Fibroblast of lung (primary cell): ENCODE measurements around the gene ZNF655. TPM values are rescaled to one million over a fixed set of nuclear protein-coding genes. Genes with fewer than 3 reads are reported as not detected.
A peak's percentile ranks its signal among the peaks of the same experiment; 100 is the strongest.

Source experiments
- DNase-seq, 2 donors: peaks; one replicate each; pipeline versions ENCODE4 v3.0.0 to v3.0.0-alpha.2; 2010; ENCODE audit warnings: low read depth in 2 of 2
- H2AFZ ChIP-seq: 2 replicates; pipeline ENCODE4 v1.5.1; 2012; ENCODE audit warnings: low read length, control low read depth, inconsistent platforms
- H3K27ac ChIP-seq: 2 replicates; pipeline ENCODE4 v1.5.1; 2011; ENCODE audit warnings: low read length, control low read depth; ENCODE audit not compliant: insufficient read depth
- H3K27me3 ChIP-seq: 2 replicates; pipeline ENCODE4 v1.5.1; 2011; ENCODE audit warnings: mild to moderate bottlenecking, low read length; ENCODE audit not compliant: control insufficient read depth, insufficient read depth
- H3K36me3 ChIP-seq: 2 replicates; pipeline ENCODE4 v1.5.1; 2011; ENCODE audit warnings: low read length; ENCODE audit not compliant: control insufficient read depth, insufficient read depth
- H3K4me1 ChIP-seq: 2 replicates; pipeline ENCODE4 v1.5.1; 2011; ENCODE audit warnings: low read length; ENCODE audit not compliant: control insufficient read depth, insufficient read depth; ENCODE audit errors: extremely low read depth
- H3K4me2 ChIP-seq: 2 replicates; pipeline ENCODE4 v1.5.1; 2011; ENCODE audit warnings: low read length, control low read depth; ENCODE audit not compliant: insufficient read depth; ENCODE audit errors: extremely low read depth
- H3K4me3 ChIP-seq, 4 experiments: fragments of 200-600 bp in 1 of 4; sonication (generic) in 1 of 4; replicated peaks in 1 of 4; 2 replicates each; pipeline ENCODE4 v1.5.1; 2011 to 2016; ENCODE audit warnings: low read length in 4 of 4, low read depth in 3 of 4, mild to moderate bottlenecking in 3 of 4, control low read depth in 2 of 4, inconsistent platforms in 1 of 4, mixed read lengths in 1 of 4; ENCODE audit not compliant: insufficient read depth in 1 of 4; ENCODE audit errors: control extremely low read depth in 1 of 4
- H3K79me2 ChIP-seq: 2 replicates; pipeline ENCODE4 v1.5.1; 2012; ENCODE audit warnings: mild to moderate bottlenecking, low read length, inconsistent platforms; ENCODE audit not compliant: control insufficient read depth, insufficient read depth
- H3K9ac ChIP-seq: 2 replicates; pipeline ENCODE4 v1.5.1; 2011; ENCODE audit warnings: mild to moderate bottlenecking, low read length, control low read depth; ENCODE audit not compliant: insufficient read depth
- H3K9me3 ChIP-seq: 2 replicates; pipeline ENCODE4 v1.5.1; 2012; ENCODE audit warnings: low read depth, low read length; ENCODE audit not compliant: control insufficient read depth, insufficient read depth
- H4K20me1 ChIP-seq: 2 replicates; pipeline ENCODE4 v1.5.1; 2011; ENCODE audit warnings: low read length; ENCODE audit not compliant: control insufficient read depth, insufficient read depth; ENCODE audit errors: extremely low read depth
- EZH2 ChIP-seq: IDR thresholded peaks from 2 replicates; pipeline ENCODE4 v1.5.1; 2012; ENCODE audit warnings: low read length, control low read depth, mild to moderate bottlenecking; ENCODE audit errors: missing control alignments
- polyA plus RNA-seq, 2 donors: library from polyadenylated mRNA; depleted of rRNA in 1 of 2; stranded (reverse) in 1 of 2; unstranded in 1 of 2; fragments of >200 nt; gene quantifications; 2 replicates each; pipeline ENCODE4 v1.2.1, GENCODE V29; 2011 to 2012; ENCODE audit warnings: missing spikeins in 1 of 2
- total RNA-seq: library from RNA; depleted of rRNA; stranded (reverse); fragments of >200 nt; gene quantifications from 2 replicates; pipeline ENCODE4 v1.2.1, GENCODE V29; 2014
- TF ChIP-seq, protein P1 (sequence below), 2 donors: IDR thresholded peaks in 1 of 2; conservative IDR thresholded peaks in 1 of 2; 1 replicate in 1 of 2; 2 replicates in 1 of 2; pipeline ENCODE4 v1.5.1; 2011 to 2012; ENCODE audit warnings: low read length in 2 of 2, control low read depth in 1 of 2, inconsistent platforms in 1 of 2, low read depth in 1 of 2, mild to moderate bottlenecking in 1 of 2

The ZNF655 gene
- total and polyA plus RNA-seq, 2 donors (not counting 1 experiment from before 2014, with no cell fraction given) = 60.4 to 92.6 TPM

DNA sequence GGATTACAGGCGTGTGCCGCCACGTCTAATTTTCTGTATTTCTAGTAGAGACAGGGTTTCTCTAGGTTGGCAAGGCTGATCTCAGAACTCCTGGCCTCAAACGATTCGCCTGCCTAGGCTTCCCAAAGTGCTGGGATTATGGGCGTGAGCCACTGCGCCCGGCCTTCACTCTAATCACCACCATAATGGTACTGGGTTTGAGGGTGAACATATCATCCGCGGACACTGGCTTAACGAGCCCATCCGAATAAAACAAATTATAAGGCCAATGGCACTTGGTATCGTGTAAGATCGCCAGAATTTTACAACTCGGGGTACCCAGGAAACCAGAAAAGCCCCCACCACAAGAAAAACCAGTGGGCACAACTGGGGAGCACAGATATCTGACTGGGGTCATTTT lies 7.1 kb upstream of the ZNF655 start:
- Histone ChIP-seq H3K9ac (peak overlapping the region; percentile 97), H4K20me1 (no peaks in the 10 kb centered on the region), H3K4me1 (no peaks in the 10 kb centered on the region), H3K36me3 (peaks cover 2% of the 10 kb centered on the region), H3K4me2 (peak overlapping the region; percentile 76), H3K4me3 (peak overlapping the region; percentile 87 to 99 (median 96)), H3K27ac (peak overlapping the region; percentile 97), H3K79me2 (peaks cover 16% of the 10 kb centered on the region), H2AFZ (peak overlapping the region; percentile 7), H3K27me3 (no peaks in the 10 kb centered on the region), H3K9me3 (no peaks in the 10 kb centered on the region)
- TF ChIP-seq, protein P1, sequence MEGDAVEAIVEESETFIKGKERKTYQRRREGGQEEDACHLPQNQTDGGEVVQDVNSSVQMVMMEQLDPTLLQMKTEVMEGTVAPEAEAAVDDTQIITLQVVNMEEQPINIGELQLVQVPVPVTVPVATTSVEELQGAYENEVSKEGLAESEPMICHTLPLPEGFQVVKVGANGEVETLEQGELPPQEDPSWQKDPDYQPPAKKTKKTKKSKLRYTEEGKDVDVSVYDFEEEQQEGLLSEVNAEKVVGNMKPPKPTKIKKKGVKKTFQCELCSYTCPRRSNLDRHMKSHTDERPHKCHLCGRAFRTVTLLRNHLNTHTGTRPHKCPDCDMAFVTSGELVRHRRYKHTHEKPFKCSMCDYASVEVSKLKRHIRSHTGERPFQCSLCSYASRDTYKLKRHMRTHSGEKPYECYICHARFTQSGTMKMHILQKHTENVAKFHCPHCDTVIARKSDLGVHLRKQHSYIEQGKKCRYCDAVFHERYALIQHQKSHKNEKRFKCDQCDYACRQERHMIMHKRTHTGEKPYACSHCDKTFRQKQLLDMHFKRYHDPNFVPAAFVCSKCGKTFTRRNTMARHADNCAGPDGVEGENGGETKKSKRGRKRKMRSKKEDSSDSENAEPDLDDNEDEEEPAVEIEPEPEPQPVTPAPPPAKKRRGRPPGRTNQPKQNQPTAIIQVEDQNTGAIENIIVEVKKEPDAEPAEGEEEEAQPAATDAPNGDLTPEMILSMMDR (conservative IDR thresholded peaks at IDR 0.05 in 1 of 2, IDR thresholded peaks at IDR 0.05 in 1 of 2; ENCODE audit: low read depth in 1 of 2, low read length in 2 of 2) = no peak
- no peak for TF ChIP-seq EZH2
- peak in 1 of 2 donors; percentile 12 for DNase-seq

DNA sequence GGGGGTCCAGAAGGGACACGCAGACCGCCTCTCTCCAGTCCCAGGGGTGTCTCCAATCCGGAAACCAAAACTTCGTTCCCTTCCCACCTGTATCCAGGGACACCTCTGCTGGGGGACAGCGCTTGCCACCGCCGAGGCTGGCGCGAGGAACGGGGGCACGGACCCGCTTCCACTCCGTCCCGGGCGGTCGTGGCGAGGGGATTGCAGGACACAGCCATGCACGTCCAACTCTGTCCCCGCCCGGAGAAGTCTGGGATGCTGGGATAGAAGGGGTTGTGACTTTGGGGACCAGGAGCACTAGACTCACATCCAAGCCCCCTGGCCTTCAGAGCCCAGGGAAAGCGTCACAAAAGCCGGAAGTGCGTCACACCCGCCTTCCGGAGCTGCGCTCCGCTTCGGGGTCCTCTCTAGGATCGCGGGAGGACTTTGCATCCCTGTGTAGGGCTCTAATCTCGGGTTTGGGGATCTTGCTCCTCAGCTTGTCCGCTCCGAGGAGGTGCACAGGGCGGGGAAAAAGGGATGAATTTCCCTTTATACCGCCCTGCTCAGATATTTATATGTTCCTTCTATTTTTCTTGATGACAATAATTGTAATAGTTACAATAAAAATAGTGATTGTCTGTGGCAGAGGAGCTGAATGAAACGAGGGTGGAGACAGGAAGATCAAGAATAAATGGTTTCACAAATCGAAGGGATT lies 6.5 kb upstream of the ZNF655 start, which contains the start of gene FAM200A:
Gene FAM200A (minus strand): TSS at position 348 of the 697 bp plus-strand sequence. CDS start 3,707 bp downstream, outside the sequence.
- H3K9me3 ChIP-seq = no peaks in the 10 kb centered on the region
- no peak for TF ChIP-seq EZH2
- TF ChIP-seq, protein P1 (conservative IDR thresholded peaks at IDR 0.05 in 1 of 2, IDR thresholded peaks at IDR 0.05 in 1 of 2; ENCODE audit: low read depth in 1 of 2, low read length in 2 of 2) = no peak
- H3K4me1 ChIP-seq = no peaks in the 10 kb centered on the region
- H4K20me1 ChIP-seq = no peaks in the 10 kb centered on the region
- H3K4me2 ChIP-seq = peak within 1 kb of the TSS; percentile 80
- H3K79me2 ChIP-seq = peaks cover 17% of the 10 kb centered on the region
- H3K27ac ChIP-seq = peak within 1 kb of the TSS; percentile 97
- no peaks in the 10 kb centered on the region for H3K27me3 ChIP-seq
- peaks cover 2% of the 10 kb centered on the region for H3K36me3 ChIP-seq
- peak within 1 kb of the TSS; percentile 97 for H3K9ac ChIP-seq
- peak within 1 kb of the TSS; percentile 87 to 99 (median 96) for H3K4me3 ChIP-seq
- DNase-seq = peak; percentile 96 to 97
- H2AFZ ChIP-seq = peak within 1 kb of the TSS; percentile 66

DNA sequence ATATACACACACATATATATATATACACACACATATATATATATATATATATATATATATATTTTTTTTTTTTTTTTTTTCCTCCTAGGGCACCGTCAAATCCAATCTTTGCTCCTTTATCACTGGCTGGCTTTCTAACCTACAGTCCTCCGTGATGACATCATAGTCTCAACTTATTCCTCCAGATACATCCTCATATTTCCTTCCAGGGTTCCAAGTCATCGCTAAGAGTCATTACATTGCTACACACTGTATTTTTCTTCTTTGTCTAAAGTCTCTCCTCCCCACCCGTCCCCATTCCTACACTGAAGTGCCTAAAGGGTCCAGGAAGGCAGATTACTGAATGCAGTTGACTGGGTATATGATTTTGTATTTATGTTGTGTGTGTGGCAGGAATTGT lies 5.4 kb upstream of the ZNF655 start:
- H3K79me2 ChIP-seq = peaks cover 28% of the 10 kb centered on the region
- H3K4me3 ChIP-seq = no peak overlapping the region
- H3K27ac ChIP-seq = no peak overlapping the region
- no peak for DNase-seq
- no peaks in the 10 kb centered on the region for H3K27me3 ChIP-seq
- H3K4me1 ChIP-seq = no peaks in the 10 kb centered on the region
- H3K9ac ChIP-seq = no peak overlapping the region
- no peak overlapping the region for H2AFZ ChIP-seq
- no peak for TF ChIP-seq EZH2
- TF ChIP-seq, protein P1 (conservative IDR thresholded peaks at IDR 0.05 in 1 of 2, IDR thresholded peaks at IDR 0.05 in 1 of 2; ENCODE audit: low read depth in 1 of 2, low read length in 2 of 2) = no peak
- H3K36me3 ChIP-seq = peaks cover under 1% of the 10 kb centered on the region
- no peak overlapping the region for H3K4me2 ChIP-seq
- H3K9me3 ChIP-seq = no peaks in the 10 kb centered on the region
- no peaks in the 10 kb centered on the region for H4K20me1 ChIP-seq
